ENCODE results near the gene RNF138.

DNA sequence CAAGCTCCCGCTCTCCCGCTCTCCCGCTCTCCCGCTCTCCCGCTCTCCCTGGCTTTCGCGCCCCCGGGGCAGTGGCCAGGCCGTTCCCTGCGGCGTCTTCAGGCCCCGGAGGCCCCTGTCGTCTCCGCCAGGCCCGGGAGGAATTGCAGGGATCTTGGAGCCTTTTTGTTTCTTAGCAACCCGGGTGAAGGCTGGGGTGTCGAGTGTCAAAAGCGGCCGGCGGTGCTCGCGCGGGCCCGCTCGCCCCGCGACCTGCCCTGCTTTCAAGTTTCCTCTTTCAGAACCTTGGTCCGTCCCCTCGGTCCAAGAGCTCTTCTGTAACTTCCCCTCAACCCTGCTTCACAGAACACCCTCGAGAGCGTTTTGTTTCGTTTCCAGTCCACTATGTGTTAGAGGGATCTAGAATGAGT, 1.4 kb downstream of the RNF138 start:
- TF ChIP-seq CTCF (IDR thresholded peaks at IDR 0.05) (no peak), POLR2A (IDR thresholded peaks at IDR 0.05) (no peak)

Measured in thyroid gland (tissue), 4 donors.